HG03159 (cell line): ENCODE data around the gene GSS.

Experiments
- ATAC-seq: cut with Tn5 transposase; IDR thresholded peaks from one replicate; pipeline ENCODE4 v1.9.1; 2021; ENCODE audit warnings: mild to moderate bottlenecking, moderate library complexity; ENCODE audit not compliant: unreplicated experiment

The GSS gene

GRCh38 chr20:34955231-34956040, at the start of gene GSS, which contains the start of gene MYH7B:
TSS of gene GSS (minus strand) at chr20:34955806. CDS start at chr20:34951852, 3,954 bp downstream.
TSS of gene MYH7B (plus strand) at chr20:34955868. CDS start at chr20:34978006, 22,138 bp downstream.
- peak; percentile 90 for ATAC-seq

GRCh38 chr20:35004749-35005462, 49.3 kb upstream of the GSS start:
- ATAC-seq = no peak

- ATAC-seq = no peak
Observed at GRCh38 chr20:35004051-35004725, 48.6 kb upstream of the GSS start.

- no peak for ATAC-seq
Observed at GRCh38 chr20:35003211-35004031, 47.8 kb upstream of the GSS start.

- no peak for ATAC-seq
Observed at GRCh38 chr20:35002426-35003210, 47.0 kb upstream of the GSS start.

GRCh38 chr20:35001596-35002362, 46.2 kb upstream of the GSS start:
- ATAC-seq = no peak

- no peak for ATAC-seq
Observed at GRCh38 chr20:35000922-35001595, 45.5 kb upstream of the GSS start.

GRCh38 chr20:35000311-35000921, 44.8 kb upstream of the GSS start:
- no peak for ATAC-seq

GRCh38 chr20:34999782-35000181, 44.2 kb upstream of the GSS start:
- ATAC-seq = no peak

GRCh38 chr20:34999021-34999451, 43.4 kb upstream of the GSS start:
- ATAC-seq = no peak

- ATAC-seq = no peak
Observed at GRCh38 chr20:34998331-34998950, 42.8 kb upstream of the GSS start.

- no peak for ATAC-seq
Observed at GRCh38 chr20:34997774-34998173, 42.2 kb upstream of the GSS start.

GRCh38 chr20:34997131-34997561, 41.5 kb upstream of the GSS start:
- ATAC-seq = no peak

- no peak for ATAC-seq
Observed at GRCh38 chr20:34996243-34997028, 40.8 kb upstream of the GSS start.

GRCh38 chr20:34995696-34996095, 40.1 kb upstream of the GSS start:
- ATAC-seq = no peak

- no peak for ATAC-seq
Observed at GRCh38 chr20:34995192-34995591, 39.6 kb upstream of the GSS start.
